ENCODE results near the gene CLEC11A.
A peak's percentile ranks its signal among the peaks of the same experiment; 100 is the strongest.

CLEC11A gene

GRCh38 chr19:50705422-50706019 is 17.6 kb upstream of the CLEC11A start:
- DNase-seq = peak; percentile 33

GRCh38 chr19:50706387-50706786 is 16.8 kb upstream of the CLEC11A start:
- no peak for DNase-seq

GRCh38 chr19:50708179-50708879 is 14.8 kb upstream of the CLEC11A start:
- no peak for DNase-seq

GRCh38 chr19:50710094-50710493 is 13.1 kb upstream of the CLEC11A start:
- DNase-seq = no peak

GRCh38 chr19:50710612-50711011 is 12.6 kb upstream of the CLEC11A start:
- DNase-seq = no peak

GRCh38 chr19:50711196-50711595 is 12.0 kb upstream of the CLEC11A start:
- DNase-seq = no peak

GRCh38 chr19:50711805-50712204 is 11.4 kb upstream of the CLEC11A start:
- no peak for DNase-seq

GRCh38 chr19:50712833-50713232 is 10.3 kb upstream of the CLEC11A start:
- no peak for DNase-seq

- no peak for DNase-seq
These were observed 9.5 kb upstream of the CLEC11A start for GRCh38 chr19:50713556-50714236.

- DNase-seq = no peak
These were observed 6.8 kb upstream of the CLEC11A start for GRCh38 chr19:50716178-50717025.

- no peak for DNase-seq
These were observed 6.0 kb upstream of the CLEC11A start for GRCh38 chr19:50717026-50717723.

- no peak for DNase-seq
These were observed 5.3 kb upstream of the CLEC11A start for GRCh38 chr19:50717891-50718254.

GRCh38 chr19:50718255-50719118 is 4.7 kb upstream of the CLEC11A start:
- no peak for DNase-seq

- no peak for DNase-seq
These were observed 4.1 kb upstream of the CLEC11A start for GRCh38 chr19:50719119-50719435.

GRCh38 chr19:50719566-50719965 is 3.6 kb upstream of the CLEC11A start, which contains the start of gene SHANK1:
Gene SHANK1, minus strand, starts transcription at chr19:50719802. Its CDS starts 2,883 bp downstream, at chr19:50716919.
- DNase-seq = no peak

GRCh38 chr19:50720181-50720920 is 2.8 kb upstream of the CLEC11A start:
- DNase-seq = no peak

GRCh38 chr19:50720921-50721381 is 2.2 kb upstream of the CLEC11A start:
- DNase-seq = no peak

- no peak for DNase-seq
These were observed 1.6 kb upstream of the CLEC11A start for GRCh38 chr19:50721441-50722137.

GRCh38 chr19:50722201-50723013 is 757 bp upstream of the CLEC11A start:
- no peak for DNase-seq

All from CD4-positive, alpha-beta T cell treated with Interleukin-6 for 4 hours (primary cell).